SW480 (cell line): ENCODE data around the gene PLAGL2.
"Not testable (repeated sequence)": the region's sequence is repeated elsewhere in the genome, so short reads cannot be mapped to it uniquely, and the experiment has no call there.

Source experiments
- DNase-seq: peaks from one replicate; pipeline ENCODE4 v3.0.0-alpha.2; 2016; ENCODE audit warnings: low spot score

The PLAGL2 gene

GRCh38 chr20:32207626-32208498 lies at the start of gene PLAGL2, which contains the start of gene POFUT1:
PLAGL2 (minus strand) TSS chr20:32207743; CDS start chr20:32202178, 5,565 bp downstream.
POFUT1 (plus strand) TSS chr20:32207880; CDS start chr20:32207942, 62 bp downstream.
- peak; percentile 90 for DNase-seq

GRCh38 chr20:32252189-32252588 lies 44.6 kb upstream of the PLAGL2 start:
- no peak for DNase-seq

- DNase-seq = no peak
Observed at GRCh38 chr20:32251470-32251869, 43.9 kb upstream of the PLAGL2 start.

- DNase-seq = no peak
Observed at GRCh38 chr20:32249030-32249738, 41.6 kb upstream of the PLAGL2 start.

GRCh38 chr20:32248043-32248442 lies 40.5 kb upstream of the PLAGL2 start:
- no peak for DNase-seq

GRCh38 chr20:32246208-32246607 lies 38.7 kb upstream of the PLAGL2 start:
- DNase-seq = not testable (repeated sequence)

GRCh38 chr20:32244959-32245358 lies 37.4 kb upstream of the PLAGL2 start:
- DNase-seq = no peak

- DNase-seq = no peak
Observed at GRCh38 chr20:32244150-32244823, 36.7 kb upstream of the PLAGL2 start.

GRCh38 chr20:32241807-32242206 lies 34.3 kb upstream of the PLAGL2 start:
- no peak for DNase-seq

- DNase-seq = no peak
Observed at GRCh38 chr20:32240205-32240604, 32.7 kb upstream of the PLAGL2 start.

- DNase-seq = no peak
Observed at GRCh38 chr20:32238483-32239425, 31.2 kb upstream of the PLAGL2 start.

GRCh38 chr20:32237419-32237818 lies 29.9 kb upstream of the PLAGL2 start:
- DNase-seq = no peak

- DNase-seq = no peak
Observed at GRCh38 chr20:32236819-32237218, 29.3 kb upstream of the PLAGL2 start.

GRCh38 chr20:32236048-32236533 lies 28.5 kb upstream of the PLAGL2 start:
- no peak for DNase-seq

GRCh38 chr20:32235331-32236047 lies 27.9 kb upstream of the PLAGL2 start:
- DNase-seq = no peak

GRCh38 chr20:32234135-32234808 lies 26.7 kb upstream of the PLAGL2 start:
- DNase-seq = no peak

- no peak for DNase-seq
Observed at GRCh38 chr20:32233286-32233685, 25.7 kb upstream of the PLAGL2 start.

GRCh38 chr20:32232326-32232886 lies 24.9 kb upstream of the PLAGL2 start:
- DNase-seq = no peak

- DNase-seq = no peak
Observed at GRCh38 chr20:32231847-32232246, 24.3 kb upstream of the PLAGL2 start.

GRCh38 chr20:32231245-32231644 lies 23.7 kb upstream of the PLAGL2 start:
- DNase-seq = no peak
